ENCODE data around the gene KCNAB1.

DNA sequence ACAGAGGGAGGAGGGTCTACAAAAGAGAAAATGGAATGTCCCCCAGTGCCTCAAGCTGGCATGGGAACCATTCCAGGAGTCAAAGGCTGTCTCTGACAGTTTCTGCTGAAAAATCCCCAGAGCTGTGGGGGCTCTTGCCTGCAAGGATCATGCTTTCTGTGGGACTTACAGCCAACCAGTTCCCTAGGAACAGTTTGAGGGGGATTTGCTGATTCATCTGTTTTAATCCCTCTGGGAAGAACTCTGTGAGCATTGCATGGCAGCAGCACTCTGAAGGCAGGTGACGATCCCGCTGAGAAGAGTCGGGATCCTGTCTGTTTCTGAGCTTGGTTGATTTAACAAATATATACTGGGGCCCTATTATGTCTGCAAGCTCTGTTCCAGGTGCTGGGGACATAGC lies 258.5 kb downstream of the KCNAB1 start:
- TF ChIP-seq, protein P1, sequence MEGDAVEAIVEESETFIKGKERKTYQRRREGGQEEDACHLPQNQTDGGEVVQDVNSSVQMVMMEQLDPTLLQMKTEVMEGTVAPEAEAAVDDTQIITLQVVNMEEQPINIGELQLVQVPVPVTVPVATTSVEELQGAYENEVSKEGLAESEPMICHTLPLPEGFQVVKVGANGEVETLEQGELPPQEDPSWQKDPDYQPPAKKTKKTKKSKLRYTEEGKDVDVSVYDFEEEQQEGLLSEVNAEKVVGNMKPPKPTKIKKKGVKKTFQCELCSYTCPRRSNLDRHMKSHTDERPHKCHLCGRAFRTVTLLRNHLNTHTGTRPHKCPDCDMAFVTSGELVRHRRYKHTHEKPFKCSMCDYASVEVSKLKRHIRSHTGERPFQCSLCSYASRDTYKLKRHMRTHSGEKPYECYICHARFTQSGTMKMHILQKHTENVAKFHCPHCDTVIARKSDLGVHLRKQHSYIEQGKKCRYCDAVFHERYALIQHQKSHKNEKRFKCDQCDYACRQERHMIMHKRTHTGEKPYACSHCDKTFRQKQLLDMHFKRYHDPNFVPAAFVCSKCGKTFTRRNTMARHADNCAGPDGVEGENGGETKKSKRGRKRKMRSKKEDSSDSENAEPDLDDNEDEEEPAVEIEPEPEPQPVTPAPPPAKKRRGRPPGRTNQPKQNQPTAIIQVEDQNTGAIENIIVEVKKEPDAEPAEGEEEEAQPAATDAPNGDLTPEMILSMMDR (IDR thresholded peaks at IDR 0.05) = no peak
- TF ChIP-seq POLR2AphosphoS5 (IDR thresholded peaks at IDR 0.05) (no peak), POLR2A (IDR thresholded peaks at IDR 0.05) (no peak)

Measured in breast epithelium (tissue), 3 donors.